GM12892 (cell line): Measurements from ENCODE around the gene NUDT8.

Experiments used
- POLR2A ChIP-seq: IDR thresholded peaks from 2 replicates; pipeline ENCODE4 v1.6.1; 2011; ENCODE audit warnings: low read depth, low read length, control low read depth
- POLR2AphosphoS5 ChIP-seq: IDR thresholded peaks from 2 replicates; pipeline ENCODE4 v1.6.1; 2011; ENCODE audit warnings: low read depth, low read length, control low read depth
- TAF1 ChIP-seq: IDR thresholded peaks from 2 replicates; pipeline ENCODE4 v1.6.1; 2011; ENCODE audit warnings: low read depth, mild to moderate bottlenecking, control low read depth, low read length, borderline replicate concordance

GRCh38 chr11:67673902-67674301 lies 44.2 kb upstream of the NUDT8 start:
- TF ChIP-seq POLR2AphosphoS5 (no peak), POLR2A (no peak), TAF1 (no peak)
